ENCODE data around the gene PCSK7.

PCSK7 gene

GRCh38 chr11:117175104-117175503 is 56.8 kb downstream of the PCSK7 start:
- ChIA-PET POLR2A (no interaction called here), CTCF (interaction anchor here (2.6 kb wide), 1 partner anchor 30 kb away, joined by 12 read pairs; no protein-coding TSS in a partner anchor)
- no peaks in the 10 kb centered on the region for H3K4me1 ChIP-seq (ENCODE audit: control insufficient read depth, insufficient read depth, low read length)
- no peak for TF ChIP-seq TSHZ1 (tag by site-specific recombination; IDR thresholded peaks at IDR 0.05; ENCODE audit: borderline replicate concordance)
- TF ChIP-seq ZSCAN16 (tag by site-specific recombination; IDR thresholded peaks at IDR 0.05), result no peak
- no peak for TF ChIP-seq KLF7 (tag by site-specific recombination; IDR thresholded peaks at IDR 0.05; ENCODE audit: borderline replicate concordance)
- no peak for TF ChIP-seq PRDM10 (tag by site-specific recombination; IDR thresholded peaks at IDR 0.05)
- TF ChIP-seq BCL11B (tag by site-specific recombination; IDR thresholded peaks at IDR 0.05; ENCODE audit: low read depth), result no peak
- no peak for TF ChIP-seq KLF16 (tag by site-specific recombination; IDR thresholded peaks at IDR 0.05)
- no peak for TF ChIP-seq ZNF560 (tag by site-specific recombination; IDR thresholded peaks at IDR 0.05; ENCODE audit: borderline replicate concordance)
- TF ChIP-seq PATZ1 (tag by site-specific recombination; IDR thresholded peaks at IDR 0.05), result no peak
- no peak for TF ChIP-seq YY1 (tag by site-specific recombination; IDR thresholded peaks at IDR 0.05)
- TF ChIP-seq OSR2 (tag by site-specific recombination; IDR thresholded peaks at IDR 0.05), result no peak
- no peak for TF ChIP-seq ZNF548 (tag by site-specific recombination; IDR thresholded peaks at IDR 0.05)
- no peak for TF ChIP-seq ZSCAN5A (tag by site-specific recombination; IDR thresholded peaks at IDR 0.05)
- no peak for TF ChIP-seq ZBTB7A (tag by site-specific recombination; IDR thresholded peaks at IDR 0.05; ENCODE audit: low read depth)
- no peak for TF ChIP-seq HOXC10 (CRISPR knock-in tag; IDR thresholded peaks at IDR 0.05)
- no peak for TF ChIP-seq ZNF148 (tag by site-specific recombination; IDR thresholded peaks at IDR 0.05; ENCODE audit: borderline replicate concordance)
- H3K27ac ChIP-seq (ENCODE audit: extremely low read depth, low read depth, low read length), result no peak overlapping the region
- no peaks in the 10 kb centered on the region for H3K9me3 ChIP-seq (ENCODE audit: control insufficient read depth, insufficient read depth, low read depth, low read length)
- no peak overlapping the region for H3K4me3 ChIP-seq (ENCODE audit: low read depth, low read length)
- H3K36me3 ChIP-seq (ENCODE audit: control insufficient read depth in 2 of 2, insufficient read depth in 1 of 2, low read length in 2 of 2), result peaks cover 0 to 18% of the 10 kb centered on the region in 2 experiments; a peak in 1 of 3 replicates

All from HEK293 (cell line).